Gastrocnemius medialis (tissue), 4 donors: ENCODE data around the gene MDM1.

Experiments
- CTCF ChIP-seq, 5 experiments: fragments of 450-650 bp in 3 of 5; fragments of 200-600 bp in 2 of 5; sonication (generic) in 2 of 5; IDR thresholded peaks in 4 of 5; conservative IDR thresholded peaks in 1 of 5; 1 replicate in 4 of 5; 2 replicates in 1 of 5; pipeline ENCODE4 v1.5.1; 2016 to 2019; ENCODE audit warnings: antibody characterized with exemption in 5 of 5, mild to moderate bottlenecking in 3 of 5, moderate library complexity in 3 of 5
- POLR2A ChIP-seq, 2 donors: fragments of 450-650 bp; IDR thresholded peaks; one replicate each; pipeline ENCODE4 v1.6.1; 2017; ENCODE audit warnings: antibody characterized with exemption in 2 of 2, mild to moderate bottlenecking in 2 of 2, moderate library complexity in 2 of 2

DNA sequence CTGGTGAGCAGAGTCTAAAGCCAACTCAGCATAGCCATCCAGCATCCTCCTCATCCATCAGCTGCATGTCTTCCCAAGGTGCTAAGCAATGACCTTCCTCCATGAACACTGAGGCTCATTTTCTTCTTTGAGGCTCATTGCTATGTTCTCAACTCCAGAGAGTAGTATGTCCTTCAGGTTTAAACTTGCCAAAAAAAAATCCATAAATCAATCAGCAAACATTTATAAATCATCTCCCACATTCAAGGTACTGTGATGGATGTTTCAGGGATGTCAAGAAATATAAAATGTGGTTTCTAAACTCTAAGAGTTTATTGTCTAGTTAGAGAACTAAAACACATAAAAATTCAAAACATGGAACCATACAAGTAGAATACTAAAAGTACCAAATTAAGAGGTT lies 29.8 kb upstream of the MDM1 start:
- TF ChIP-seq POLR2A (IDR thresholded peaks at IDR 0.05) (no peak), CTCF (IDR thresholded peaks at IDR 0.05 in 4 of 5, conservative IDR thresholded peaks at IDR 0.05 in 1 of 5) (no peak)
